ENCODE data around the gene VPS26A.
A peak's percentile ranks its signal among the peaks of the same experiment; 100 is the strongest.

VPS26A gene

DNA sequence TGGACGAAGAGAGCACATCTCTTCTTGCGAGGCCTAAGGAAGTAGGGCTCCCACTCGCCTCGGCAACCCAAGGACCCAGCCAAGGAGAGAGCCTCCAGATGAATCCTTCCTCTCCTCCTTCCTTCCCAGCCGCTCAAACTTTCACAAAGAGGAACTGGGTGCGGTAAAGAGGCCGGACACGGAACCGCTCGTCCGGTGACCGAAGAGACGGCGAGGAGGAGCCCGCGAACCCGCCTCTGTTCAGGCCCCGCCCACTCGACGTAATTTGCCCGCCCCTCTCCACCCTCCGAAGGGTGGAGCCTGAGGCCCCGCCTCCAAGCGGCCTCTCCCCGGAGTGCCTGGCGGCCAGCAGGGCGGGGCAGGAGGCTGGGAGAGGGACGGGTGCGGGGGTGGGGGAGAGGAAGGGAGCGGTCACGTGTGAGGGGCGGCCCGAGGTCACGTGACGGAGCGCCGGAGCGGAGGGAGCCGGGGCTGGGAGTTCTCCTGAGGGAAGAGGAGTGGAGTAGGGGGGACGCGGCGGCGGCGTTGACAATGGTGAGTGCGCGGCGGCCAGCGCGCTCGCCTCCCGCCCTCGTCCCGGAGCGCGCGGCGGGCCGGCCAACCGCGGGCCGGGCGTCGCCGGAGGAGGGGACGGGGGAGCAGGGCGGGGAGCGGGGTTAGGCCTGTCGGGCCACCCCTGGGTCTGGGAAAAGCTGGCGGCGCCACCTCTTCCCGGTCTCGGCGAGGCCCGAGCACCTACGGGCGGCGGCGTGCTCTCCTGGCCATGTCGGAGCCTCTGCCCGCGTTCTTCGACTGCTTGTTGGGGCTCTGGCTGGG lies at the start of gene VPS26A:
VPS26A (plus strand) TSS at position 432 of the 816 bp plus-strand sequence; CDS start at position 532, 100 bp downstream.
- DNase-seq (ENCODE audit: insufficient read length, low spot score) (peak; percentile 97), FAIRE-seq (peak; percentile 97)

DNA sequence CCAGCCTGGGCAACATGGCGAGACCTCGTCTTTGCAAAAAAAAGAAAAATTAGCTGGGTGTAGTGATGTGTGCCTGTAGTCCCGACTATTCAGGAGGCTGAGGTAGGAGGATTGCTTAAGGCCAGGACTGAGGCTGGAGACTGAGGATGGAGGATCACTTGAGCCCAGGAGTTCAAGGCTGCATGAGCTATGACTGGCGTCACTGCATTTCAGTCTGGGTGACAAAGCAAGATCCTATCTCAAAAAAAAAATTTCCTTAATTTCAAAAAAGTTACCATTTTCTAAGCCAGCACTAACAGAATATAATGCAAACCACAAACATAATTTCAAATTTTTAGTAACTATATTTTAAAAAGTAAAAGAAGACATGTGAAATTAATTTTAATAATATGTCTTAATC lies 49.4 kb upstream of the VPS26A start:
- DNase-seq (ENCODE audit: insufficient read length, low spot score) (no peak), FAIRE-seq (no peak)

GRCh38 chr10:69075431-69075830 lies 48.5 kb upstream of the VPS26A start:
- no peak for DNase-seq (ENCODE audit: insufficient read length, low spot score)
- no peak for FAIRE-seq

- FAIRE-seq (no peak), DNase-seq (ENCODE audit: insufficient read length, low spot score) (no peak)
Observed at GRCh38 chr10:69078311-69078710, 45.7 kb upstream of the VPS26A start.

GRCh38 chr10:69080226-69080625 lies 43.8 kb upstream of the VPS26A start:
- FAIRE-seq (no peak), DNase-seq (ENCODE audit: insufficient read length, low spot score) (no peak)

GRCh38 chr10:69086001-69086509 lies 37.9 kb upstream of the VPS26A start:
- DNase-seq (ENCODE audit: insufficient read length, low spot score) = no peak
- no peak for FAIRE-seq

DNA sequence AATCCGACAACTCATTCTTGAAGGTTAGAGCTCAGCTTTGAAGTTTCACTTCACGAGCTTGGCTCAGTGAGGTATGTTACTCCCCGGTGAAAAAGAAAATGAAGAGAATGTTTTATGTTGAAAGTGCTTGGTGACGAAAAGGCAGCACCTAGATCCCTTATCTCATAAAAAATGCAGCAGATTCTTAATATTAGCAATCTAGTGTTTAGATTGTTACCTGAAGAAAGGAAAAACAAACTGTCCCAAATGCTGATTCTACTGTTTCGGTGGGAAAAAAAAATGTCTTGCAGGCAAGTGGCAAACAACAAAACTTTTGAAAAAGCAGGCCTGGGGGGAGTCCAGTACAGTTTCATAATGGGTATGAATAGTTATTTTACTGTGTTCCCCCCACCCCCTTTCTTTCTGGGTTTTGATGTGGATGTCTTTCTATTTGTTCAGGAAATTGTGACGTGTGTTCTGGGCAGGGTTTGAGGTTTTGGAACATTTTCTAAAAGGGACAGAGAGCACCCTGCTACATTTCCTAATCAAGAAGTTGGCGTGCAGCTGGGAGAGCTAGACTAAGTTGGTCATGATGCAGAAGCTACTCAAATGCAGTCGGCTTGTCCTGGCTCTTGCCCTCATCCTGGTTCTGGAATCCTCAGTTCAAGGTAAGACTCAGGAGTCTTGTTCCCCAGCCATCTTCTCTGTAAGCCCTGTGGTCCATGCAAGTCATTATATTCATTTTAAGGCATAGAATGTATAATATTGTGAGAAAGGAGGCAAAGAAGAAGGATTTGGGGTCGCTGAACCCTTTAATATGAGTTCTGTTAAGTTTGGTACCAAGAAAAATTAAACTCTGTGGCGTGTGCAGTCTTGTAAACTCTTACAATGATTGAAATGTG lies 36.1 kb upstream of the VPS26A start, which contains the start of gene SRGN:
SRGN (plus strand) TSS at position 514 of the 881 bp plus-strand sequence; CDS start at position 569, 55 bp downstream.
- FAIRE-seq (peak; percentile 96), DNase-seq (ENCODE audit: insufficient read length, low spot score) (no peak)

GRCh38 chr10:69088471-69088769 lies 35.6 kb upstream of the VPS26A start:
- FAIRE-seq = peak; percentile 21
- no peak for DNase-seq (ENCODE audit: insufficient read length, low spot score)

- FAIRE-seq (peak; percentile 87), DNase-seq (ENCODE audit: insufficient read length, low spot score) (no peak)
Observed at GRCh38 chr10:69088801-69089501, 35.0 kb upstream of the VPS26A start.

DNA sequence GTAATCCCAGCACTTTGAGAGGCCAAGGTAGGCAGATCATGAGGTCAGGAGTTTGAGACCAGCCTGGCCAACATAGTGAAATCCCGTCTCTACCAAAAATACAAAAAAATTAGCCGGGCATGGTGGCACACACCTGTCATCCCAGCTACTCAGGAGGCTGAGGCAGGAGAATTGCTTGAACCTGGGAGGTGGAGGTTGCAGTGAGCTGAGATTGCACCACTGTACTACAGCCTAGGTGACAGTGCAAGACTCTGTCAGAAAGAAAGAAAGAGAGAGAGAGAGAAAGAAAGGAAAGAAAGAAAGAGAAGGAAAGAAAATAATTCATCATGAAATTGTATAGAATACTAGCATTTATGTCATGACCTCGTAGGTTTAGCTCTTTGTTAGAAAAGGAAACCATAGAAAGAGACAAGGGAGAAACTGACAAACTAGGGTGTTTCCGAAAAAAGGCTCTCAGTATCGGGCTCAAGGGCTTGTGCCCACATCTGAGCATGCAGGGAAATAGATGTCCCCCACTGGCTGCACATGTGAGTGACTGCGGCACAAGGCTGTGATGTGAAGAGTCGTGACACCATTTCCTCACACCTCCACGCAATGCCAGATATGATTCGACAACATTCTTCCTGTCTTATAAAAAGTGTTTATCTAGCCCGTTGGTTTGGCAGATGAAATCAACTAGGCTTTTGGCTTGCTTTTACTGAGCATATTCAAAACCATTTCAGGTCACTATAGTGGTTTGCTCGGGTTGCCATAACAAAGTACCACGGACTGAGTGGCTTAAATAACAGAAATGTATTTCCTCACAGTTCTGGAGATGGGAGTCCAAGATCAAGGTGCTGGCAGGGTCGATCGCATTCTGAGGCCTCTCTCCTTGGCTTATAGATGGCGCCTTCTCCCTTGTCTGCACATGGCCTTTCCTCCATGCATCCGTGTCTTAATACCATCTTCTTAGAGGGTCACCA lies 34.1 kb upstream of the VPS26A start:
- FAIRE-seq (peak; percentile 96), DNase-seq (ENCODE audit: insufficient read length, low spot score) (no peak)

DNA sequence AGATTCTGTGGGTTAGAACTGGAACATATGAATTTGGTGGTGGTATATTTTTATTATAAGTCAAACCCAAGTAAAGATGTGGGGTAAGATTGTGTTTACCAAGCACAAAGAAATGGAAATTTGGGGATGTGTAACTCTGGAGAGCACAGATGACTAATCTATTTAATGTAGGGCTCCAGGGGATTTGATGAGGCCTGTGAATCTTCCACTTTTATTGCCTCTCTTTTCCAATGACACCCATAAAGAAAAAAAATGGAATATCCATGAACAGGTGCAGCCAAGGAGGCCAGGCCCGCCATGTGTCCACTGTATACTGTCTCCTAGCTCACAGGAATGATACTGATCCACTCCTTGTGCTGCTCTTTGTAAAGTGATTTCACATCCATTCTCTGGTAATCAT lies 33.3 kb upstream of the VPS26A start:
- no peak for FAIRE-seq

DNA sequence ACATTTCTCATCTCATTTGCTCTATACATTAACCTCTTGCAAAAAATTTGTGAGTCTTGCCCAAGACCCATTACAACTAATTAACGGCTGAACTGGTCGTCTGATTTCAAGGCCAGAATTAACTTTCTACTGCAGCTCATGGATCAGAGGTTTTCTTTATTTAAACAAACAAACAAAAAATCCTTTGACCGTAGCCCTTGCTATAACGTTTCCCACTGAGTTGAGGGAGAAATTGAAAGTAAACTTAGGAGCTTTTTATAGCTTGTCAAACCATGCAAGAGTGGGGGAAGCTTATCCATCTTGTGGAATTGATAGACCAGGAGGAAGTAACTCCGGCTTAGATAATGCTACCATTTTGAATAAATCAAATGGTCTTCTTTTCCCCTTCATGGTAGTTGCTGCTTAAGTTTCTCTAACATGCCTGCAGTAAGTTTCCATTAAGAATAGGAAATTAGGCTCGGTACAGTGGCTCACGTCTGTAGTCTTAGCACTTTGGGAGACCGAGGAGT lies 32.8 kb upstream of the VPS26A start:
- no peak for DNase-seq (ENCODE audit: insufficient read length, low spot score)
- peak; percentile 83 for FAIRE-seq

More for the DNA sequence above, 33.3 kb upstream of the VPS26A start:
- DNase-seq (ENCODE audit: insufficient read length, low spot score) = no peak

DNA sequence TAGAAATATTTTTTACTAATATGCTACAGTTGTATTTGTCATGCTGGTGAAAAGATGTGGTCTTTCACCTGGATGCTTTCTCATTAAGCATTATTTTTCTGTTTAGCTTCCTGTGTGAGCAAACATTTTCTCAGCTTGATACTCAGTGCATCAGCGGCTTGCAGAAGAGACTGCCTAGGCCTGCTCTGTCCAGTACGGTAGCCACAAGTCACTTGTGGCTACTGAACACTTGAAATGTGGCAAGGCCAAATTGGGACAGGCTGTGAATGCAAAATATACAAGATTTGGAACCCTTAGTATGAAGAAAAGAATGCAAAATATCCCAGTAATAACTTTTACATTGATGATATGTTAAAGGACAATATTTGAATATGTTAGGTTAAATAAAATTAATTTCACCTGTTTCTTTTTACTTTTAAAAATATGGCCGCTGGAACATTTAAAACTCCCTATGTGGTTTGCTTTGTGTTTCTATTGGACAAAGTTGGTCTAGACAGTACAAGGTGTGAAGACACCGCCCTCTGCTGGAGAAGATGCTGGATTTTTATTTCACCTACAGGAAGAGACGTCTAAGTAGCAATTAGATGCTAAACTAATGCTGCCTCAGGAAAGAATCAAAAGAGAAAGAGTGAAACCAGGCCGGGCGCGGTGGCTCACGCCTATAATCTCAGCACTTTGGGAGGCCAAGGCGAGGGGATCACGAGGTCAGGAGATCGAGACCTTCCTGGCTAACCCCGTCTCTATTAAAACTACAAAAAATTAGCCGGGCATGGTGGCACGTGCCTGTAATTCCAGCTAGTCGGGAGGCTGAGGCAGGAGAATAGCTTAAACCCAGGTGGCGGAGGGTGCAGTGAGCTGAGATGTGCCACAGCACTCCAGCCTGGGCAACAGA lies 30.8 kb upstream of the VPS26A start:
- peak; percentile 98 for FAIRE-seq

GRCh38 chr10:69093933-69094332 lies 30.0 kb upstream of the VPS26A start:
- no peak for DNase-seq (ENCODE audit: insufficient read length, low spot score)

More for the DNA sequence above, 30.8 kb upstream of the VPS26A start:
- DNase-seq (ENCODE audit: insufficient read length, low spot score) = no peak

GRCh38 chr10:69096045-69096444 lies 27.9 kb upstream of the VPS26A start:
- DNase-seq (ENCODE audit: insufficient read length, low spot score) (no peak), FAIRE-seq (no peak)

More at GRCh38 chr10:69093933-69094332, 30.0 kb upstream of the VPS26A start:
- no peak for FAIRE-seq

DNA sequence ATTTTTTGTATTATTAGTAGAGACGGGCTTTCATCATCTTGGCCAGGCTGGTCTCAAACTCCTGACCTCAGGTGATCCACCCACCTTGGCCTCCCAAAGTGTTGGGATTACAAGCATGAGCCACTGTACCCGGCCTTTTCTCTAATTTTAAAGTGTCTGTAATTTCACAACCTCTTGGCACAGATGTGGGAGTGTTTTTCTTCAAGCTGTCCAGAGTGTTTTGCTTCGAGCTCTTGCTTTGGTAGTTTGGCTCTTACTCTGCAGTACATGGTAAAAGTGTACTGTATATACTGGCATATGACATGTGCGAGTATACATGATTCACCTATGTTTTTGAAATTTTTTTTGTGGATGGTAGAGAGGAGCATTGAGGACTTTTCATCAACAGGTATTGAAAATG lies 26.2 kb upstream of the VPS26A start:
- DNase-seq (ENCODE audit: insufficient read length, low spot score) (no peak), FAIRE-seq (no peak)

GRCh38 chr10:69100136-69100872 lies 23.7 kb upstream of the VPS26A start:
- FAIRE-seq = peak; percentile 8
- DNase-seq (ENCODE audit: insufficient read length, low spot score) = no peak
